Motor neuron (in vitro differentiated cells): Measurements from ENCODE around the gene ACSL6. TPM values are rescaled to one million over a fixed set of nuclear protein-coding genes. Genes with fewer than 3 reads are reported as not detected.
A peak's percentile ranks its signal among the peaks of the same experiment; 100 is the strongest.

ENCODE experiments used
- ATAC-seq, 8 experiments: fragments of 200-7000 bp; cut with Tn5 transposase; replicated peaks in 6 of 8; 2 replicates each; pipeline ENCODE4 v1.8.0; 2021; ENCODE audit warnings: mild to moderate bottlenecking in 8 of 8, moderate library complexity in 8 of 8
- H3K27ac ChIP-seq, 2 donors: fragments of 250-450 bp; sonication (Bioruptor Pico); 2 replicates each; pipeline ENCODE4 v1.9.0; 2021; ENCODE audit warnings: antibody characterized with exemption in 2 of 2, mild to moderate bottlenecking in 2 of 2, moderate library complexity in 1 of 2
- H3K4me1 ChIP-seq, 2 donors: fragments of 250-450 bp; sonication (Bioruptor Pico); replicated peaks in 1 of 2; 2 replicates each; pipeline ENCODE4 v1.6.1; 2021; ENCODE audit warnings: antibody characterized with exemption in 2 of 2, mild to moderate bottlenecking in 2 of 2, moderate library complexity in 1 of 2
- H3K4me3 ChIP-seq, 5 donors: fragments of 250-450 bp; sonication (Bioruptor Pico); 2 replicates each; pipeline ENCODE4 v1.9.0; 2021; ENCODE audit warnings: antibody characterized with exemption in 5 of 5, mild to moderate bottlenecking in 5 of 5, moderate library complexity in 4 of 5
- WGBS, 10 experiments: fragments of 450-650 bp; shearing (Covaris generic); methylation state at CpG; one replicate each; pipeline ENCODE4 v1.0.0; 2022; 5-methylcytosine and 5-hydroxymethylcytosine counted together
- in situ Hi-C, 9 experiments: fragments of 400-800 bp; cut with MboI; loops; one replicate each; pipeline ENCODE4 v1.15.0; 2021; ENCODE audit warnings: low sequenced_read_pairs in 9 of 9, low pct_unique_long_range_greater_than_20kb in 2 of 9; ENCODE audit not compliant: unreplicated experiment in 9 of 9
- total RNA-seq, 8 experiments: library from RNA; unstranded; fragments of 300-600 nt; gene quantifications; 2 replicates each; pipeline versions ENCODE4 v1.2.3 to v1.2.4, GENCODE V29; 2022

ACSL6 gene
- total RNA-seq, 8 experiments from 2014 or later = 0.31 to 20.5 (median 8.7) TPM

DNA sequence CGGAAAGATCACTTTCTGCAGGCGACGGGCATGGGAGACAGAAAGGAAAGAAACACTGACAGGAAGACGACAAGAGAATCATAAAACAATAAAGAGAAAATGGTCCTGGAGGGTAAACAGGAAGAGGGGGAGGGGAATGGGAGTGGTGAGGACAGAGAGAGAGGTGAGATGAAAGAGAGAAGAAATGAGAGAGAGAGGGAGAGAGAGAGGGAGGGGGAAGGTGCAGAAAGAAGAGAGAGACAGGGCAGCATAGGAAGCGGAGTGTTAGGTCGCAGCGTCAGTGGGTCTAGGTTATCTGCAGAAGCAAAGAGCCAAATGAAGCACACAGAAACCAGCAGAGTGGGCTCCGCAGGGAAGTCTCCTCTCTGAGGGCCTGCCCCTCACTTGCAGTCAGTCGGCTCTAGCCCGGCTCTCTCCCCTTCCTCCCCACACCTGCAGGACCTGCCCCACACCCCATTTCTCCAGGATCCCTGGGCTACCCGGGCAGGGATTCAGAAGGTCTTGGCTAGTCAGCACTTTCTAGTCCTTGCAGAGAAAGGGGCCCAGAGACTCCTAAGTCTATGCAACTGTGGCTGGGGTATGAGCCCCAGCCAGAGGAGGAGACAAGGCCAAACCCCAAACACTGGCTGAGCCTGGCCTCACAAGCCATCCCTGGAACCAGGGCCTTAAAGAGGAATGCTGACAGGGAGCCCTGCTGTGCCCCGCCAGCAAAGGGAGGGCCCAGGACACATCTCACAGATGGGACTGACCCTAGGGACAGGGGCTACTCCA is 36.3 kb downstream of the ACSL6 start:
- ATAC-seq = no peak
- Histone ChIP-seq H3K27ac (no peak overlapping the region), H3K4me1 (no peaks in the 10 kb centered on the region), H3K4me3 (no peak overlapping the region)
- in situ Hi-C loops = no loop called here
- WGBS, 10 experiments = 60 to 91% (median 73%) methylated on average over 1 to 8 of the region's 12 CpGs

DNA sequence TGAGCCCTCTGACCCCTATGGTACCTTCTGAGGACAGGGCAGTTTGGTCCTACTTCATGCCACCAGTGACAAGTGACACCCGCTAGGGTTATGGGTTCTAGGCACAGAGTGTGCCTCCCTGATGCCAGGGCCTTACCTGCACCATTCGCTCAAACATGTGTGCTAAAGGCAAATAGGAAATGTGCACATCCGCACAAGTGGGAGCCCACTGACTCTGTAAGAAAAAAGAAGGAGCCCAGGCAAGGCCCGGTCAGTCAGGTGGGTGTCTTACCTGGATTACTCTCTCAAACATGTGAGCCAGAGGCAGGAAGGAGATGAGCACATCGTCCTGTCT is 36.9 kb downstream of the ACSL6 start:
- Histone ChIP-seq H3K4me3 (no peak overlapping the region), H3K4me1 (no peaks in the 10 kb centered on the region), H3K27ac (no peak overlapping the region)
- ATAC-seq = no peak
- in situ Hi-C loops = no loop called here
- 31 to 83% (median 57%) methylated on average over 1 to 4 of the region's 5 CpGs; no CpG with 5 or more reads in 1 of the 10 experiments for WGBS, 10 experiments

- no peaks in the 10 kb centered on the region for H3K4me1 ChIP-seq
- WGBS, 10 experiments = 50 to 100% (median 72%) methylated on average over 1 of the region's 1 CpG; no CpG with 5 or more reads in 6 of the 10 experiments
- H3K4me3 ChIP-seq = no peak overlapping the region
- in situ Hi-C loops = no loop called here
- H3K27ac ChIP-seq = no peak overlapping the region
- ATAC-seq = peak in 3 of 8 experiments; percentile 50 to 83 (median 64)
These were observed 37.4 kb downstream of the ACSL6 start for GRCh38 chr5:131974016-131974415.

- no peaks in the 10 kb centered on the region for H3K4me1 ChIP-seq
- no peak overlapping the region for H3K27ac ChIP-seq
- in situ Hi-C loops = no loop called here
- no peak for ATAC-seq
- 40 to 94% (median 82%) methylated on average over 1 to 8 of the region's 9 CpGs; no CpG with 5 or more reads in 3 of the 10 experiments for whole genome bisulfite sequencing, 10 experiments
- H3K4me3 ChIP-seq = no peak overlapping the region
These were observed 38.3 kb downstream of the ACSL6 start for GRCh38 chr5:131973089-131973712.

- WGBS, 10 experiments = 0 to 100% (median 71%) methylated on average over 1 to 5 of the region's 5 CpGs; no CpG with 5 or more reads in 1 of the 10 experiments
- Histone ChIP-seq H3K27ac (no peak overlapping the region), H3K4me3 (no peak overlapping the region), H3K4me1 (no peaks in the 10 kb centered on the region)
- in situ Hi-C loops = no loop called here
- no peak for ATAC-seq
These were observed 43.0 kb downstream of the ACSL6 start for GRCh38 chr5:131968396-131968954.

GRCh38 chr5:131966551-131966950 is 44.9 kb downstream of the ACSL6 start:
- in situ Hi-C loops = no loop called here
- no peak for ATAC-seq
- no peak overlapping the region for H3K4me3 ChIP-seq
- 40% methylated on average over 1 of the region's 1 CpG; no CpG with 5 or more reads in 9 of the 10 experiments for WGBS, 10 experiments
- H3K4me1 ChIP-seq = no peaks in the 10 kb centered on the region
- H3K27ac ChIP-seq = no peak overlapping the region

- no peak for ATAC-seq
- Histone ChIP-seq H3K4me1 (no peaks in the 10 kb centered on the region), H3K27ac (no peak overlapping the region), H3K4me3 (no peak overlapping the region)
- in situ Hi-C loops = no loop called here
- WGBS, 10 experiments = 14 to 100% (median 87%) methylated on average over 1 to 3 of the region's 6 CpGs; no CpG with 5 or more reads in 5 of the 10 experiments
These were observed 45.5 kb downstream of the ACSL6 start for GRCh38 chr5:131965826-131966415.

DNA sequence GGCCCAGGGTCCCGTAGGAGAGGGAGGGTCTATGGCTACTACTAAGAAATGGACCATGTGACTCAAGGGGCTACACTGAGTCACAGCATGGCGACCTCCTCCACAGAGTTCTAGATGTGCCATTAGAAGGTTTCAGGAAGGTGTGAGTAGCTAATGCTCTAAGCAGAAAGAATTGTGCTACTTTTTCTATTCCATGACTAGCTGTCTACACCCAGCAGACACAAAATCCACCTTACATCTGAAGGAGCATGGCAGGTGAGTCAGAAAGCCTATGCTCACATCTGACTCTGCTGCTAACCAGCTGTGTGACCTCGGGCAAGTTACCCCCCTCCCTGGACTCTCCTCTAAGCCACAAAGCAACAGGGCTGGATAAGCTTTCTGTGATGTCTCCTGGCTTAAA is 51.6 kb downstream of the ACSL6 start:
- 40 to 100% (median 80%) methylated on average over 1 of the region's 3 CpGs; no CpG with 5 or more reads in 5 of the 10 experiments for WGBS, 10 experiments
- Histone ChIP-seq H3K4me3 (no peak overlapping the region), H3K27ac (no peak overlapping the region), H3K4me1 (peaks cover 8 to 13% of the 10 kb centered on the region in 2 donors)
- in situ Hi-C loops = no loop called here
- peak in 1 of 8 experiments; percentile 38 for ATAC-seq

DNA sequence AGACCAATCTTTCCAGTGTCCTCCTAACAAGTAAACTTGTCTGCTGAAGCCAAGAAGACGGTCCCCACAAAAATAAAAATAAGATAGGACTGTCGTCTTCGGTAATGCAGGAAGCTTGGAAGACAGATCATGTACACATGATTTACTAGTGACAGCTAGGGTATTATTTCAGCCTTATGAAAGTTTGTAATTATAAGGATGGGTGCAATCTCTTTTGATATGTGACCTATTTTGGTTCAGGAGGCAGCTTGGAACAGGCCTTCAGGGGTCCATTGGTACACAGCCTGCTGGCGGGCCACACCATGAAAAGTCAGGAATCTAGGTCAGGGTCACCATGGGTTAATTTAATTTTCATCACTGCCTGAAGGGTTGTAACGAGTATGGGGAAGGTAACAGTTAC is 52.3 kb downstream of the ACSL6 start:
- H3K27ac ChIP-seq = no peak overlapping the region
- 47 to 100% (median 87%) methylated on average over 1 to 5 of the region's 5 CpGs for whole genome bisulfite sequencing, 10 experiments
- in situ Hi-C loops = no loop called here
- ATAC-seq = no peak
- no peak overlapping the region for H3K4me3 ChIP-seq
- peaks cover 8 to 13% of the 10 kb centered on the region in 2 donors for H3K4me1 ChIP-seq

DNA sequence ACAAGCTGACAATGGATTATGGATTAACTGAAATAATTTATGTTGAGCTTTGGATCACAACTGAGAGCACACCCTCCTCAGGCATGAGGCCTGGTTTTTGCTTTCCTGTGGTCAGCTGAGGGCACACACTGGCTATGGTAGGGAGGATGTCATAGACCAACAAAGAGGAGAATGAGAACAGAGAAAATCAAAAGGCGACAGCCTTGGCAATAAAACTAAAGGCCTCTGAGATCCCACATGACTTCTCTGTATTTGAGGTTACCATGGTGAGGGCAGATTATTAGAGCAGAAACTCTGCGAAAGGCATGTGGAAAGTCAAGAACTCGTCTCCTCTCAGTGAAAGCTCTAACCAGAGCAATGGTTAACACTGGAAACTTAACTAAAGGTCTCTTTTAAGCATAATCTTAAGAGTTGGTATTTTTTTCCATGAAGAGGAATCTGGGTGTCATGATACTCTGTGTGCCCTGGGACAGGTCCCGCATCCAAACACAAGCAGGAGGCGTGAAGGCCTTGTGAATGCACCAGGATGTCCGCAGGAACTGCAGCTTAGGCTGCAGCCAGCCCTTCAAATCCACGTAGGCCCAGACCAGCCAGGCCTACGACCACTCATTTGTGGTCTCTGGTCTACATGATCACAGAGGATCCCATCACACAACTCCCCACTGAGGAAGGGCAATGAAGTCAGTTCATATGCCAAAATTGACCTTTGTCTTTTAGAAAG is 53.6 kb downstream of the ACSL6 start:
- Histone ChIP-seq H3K27ac (peak overlapping the region; percentile 22 to 60), H3K4me1 (peaks cover 8 to 13% of the 10 kb centered on the region in 2 donors), H3K4me3 (no peak overlapping the region)
- in situ Hi-C loops = no loop called here
- WGBS, 10 experiments = 12 to 80% (median 48%) methylated on average over 1 to 7 of the region's 8 CpGs; no CpG with 5 or more reads in 1 of the 10 experiments
- ATAC-seq = peak in 7 of 8 experiments; percentile 43 to 98 (median 96)

GRCh38 chr5:131953969-131954368 is 57.5 kb downstream of the ACSL6 start:
- no peak overlapping the region for H3K4me3 ChIP-seq
- H3K4me1 ChIP-seq = peaks cover 8 to 13% of the 10 kb centered on the region in 2 donors
- in situ Hi-C loops = no loop called here
- ATAC-seq = no peak
- no peak overlapping the region for H3K27ac ChIP-seq

- WGBS, 10 experiments = 5 to 100% (median 82%) methylated on average over 2 to 3 of the region's 3 CpGs; no CpG with 5 or more reads in 1 of the 10 experiments
- peak in 3 of 8 experiments; percentile 14 to 93 (median 39) for ATAC-seq
- Histone ChIP-seq H3K4me3 (no peak overlapping the region), H3K27ac (no peak overlapping the region), H3K4me1 (peaks cover 0 to 7% of the 10 kb centered on the region in 2 donors)
- in situ Hi-C loops = no loop called here
These were observed 59.1 kb downstream of the ACSL6 start for GRCh38 chr5:131952301-131952857.
